RWPE2 (cell line): ENCODE measurements around the gene AKT1.

Experiments used
- ATAC-seq: fragments of 200-7000 bp; cut with Tn5 transposase; 3 replicates; pipeline ENCODE4 v1.9.1; 2021; ENCODE audit warnings: low read depth
- DNase-seq: peaks from one replicate; pipeline ENCODE4 v3.0.0-alpha.2; 2020; ENCODE audit warnings: low spot score
- H3K27ac ChIP-seq: fragments of 450-650 bp; 2 replicates; pipeline ENCODE4 v1.5.1; 2017; ENCODE audit warnings: mild to moderate bottlenecking; ENCODE audit not compliant: poor library complexity, severe bottlenecking
- H3K27me3 ChIP-seq: fragments of 250-450 bp; sonication (Bioruptor Pico); 2 replicates; pipeline ENCODE4 v1.5.1; 2021; ENCODE audit warnings: mild to moderate bottlenecking, moderate library complexity; ENCODE audit not compliant: insufficient read depth, poor library complexity, severe bottlenecking
- H3K36me3 ChIP-seq: fragments of 250-450 bp; sonication (Bioruptor Pico); 2 replicates; pipeline ENCODE4 v1.5.1; 2020; ENCODE audit warnings: low read depth, mild to moderate bottlenecking, moderate library complexity
- H3K4me1 ChIP-seq: fragments of 250-450 bp; sonication (Bioruptor Pico); 2 replicates; pipeline ENCODE4 v1.5.1; 2021; ENCODE audit warnings: mild to moderate bottlenecking, moderate library complexity; ENCODE audit not compliant: insufficient read depth, poor library complexity, severe bottlenecking
- H3K4me3 ChIP-seq: fragments of 250-450 bp; sonication (Bioruptor Pico); 2 replicates; pipeline ENCODE4 v1.5.1; 2021; ENCODE audit warnings: mild to moderate bottlenecking, moderate library complexity; ENCODE audit not compliant: severe bottlenecking
- H3K9me3 ChIP-seq: fragments of 250-450 bp; sonication (Bioruptor Pico); 2 replicates; pipeline ENCODE4 v1.5.1; 2021; ENCODE audit warnings: mild to moderate bottlenecking, moderate library complexity; ENCODE audit not compliant: severe bottlenecking
- TF ChIP-seq, protein P1 (sequence below): fragments of 450-650 bp; IDR thresholded peaks from one replicate; pipeline ENCODE4 v1.5.1; 2017; ENCODE audit warnings: mild to moderate bottlenecking, moderate library complexity; ENCODE audit not compliant: poor library complexity, severe bottlenecking

AKT1 gene

GRCh38 chr14:104787736-104788135 lies 7.8 kb downstream of the AKT1 start:
- DNase-seq (no peak), ATAC-seq (no peak)
- TF ChIP-seq, protein P1, sequence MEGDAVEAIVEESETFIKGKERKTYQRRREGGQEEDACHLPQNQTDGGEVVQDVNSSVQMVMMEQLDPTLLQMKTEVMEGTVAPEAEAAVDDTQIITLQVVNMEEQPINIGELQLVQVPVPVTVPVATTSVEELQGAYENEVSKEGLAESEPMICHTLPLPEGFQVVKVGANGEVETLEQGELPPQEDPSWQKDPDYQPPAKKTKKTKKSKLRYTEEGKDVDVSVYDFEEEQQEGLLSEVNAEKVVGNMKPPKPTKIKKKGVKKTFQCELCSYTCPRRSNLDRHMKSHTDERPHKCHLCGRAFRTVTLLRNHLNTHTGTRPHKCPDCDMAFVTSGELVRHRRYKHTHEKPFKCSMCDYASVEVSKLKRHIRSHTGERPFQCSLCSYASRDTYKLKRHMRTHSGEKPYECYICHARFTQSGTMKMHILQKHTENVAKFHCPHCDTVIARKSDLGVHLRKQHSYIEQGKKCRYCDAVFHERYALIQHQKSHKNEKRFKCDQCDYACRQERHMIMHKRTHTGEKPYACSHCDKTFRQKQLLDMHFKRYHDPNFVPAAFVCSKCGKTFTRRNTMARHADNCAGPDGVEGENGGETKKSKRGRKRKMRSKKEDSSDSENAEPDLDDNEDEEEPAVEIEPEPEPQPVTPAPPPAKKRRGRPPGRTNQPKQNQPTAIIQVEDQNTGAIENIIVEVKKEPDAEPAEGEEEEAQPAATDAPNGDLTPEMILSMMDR, result no peak
- no peaks in the 10 kb centered on the region for H3K9me3 ChIP-seq
- peaks cover 60% of the 10 kb centered on the region for H3K36me3 ChIP-seq
- no peaks in the 10 kb centered on the region for H3K27me3 ChIP-seq
- no peak overlapping the region for H3K4me3 ChIP-seq
- H3K27ac ChIP-seq, result no peak overlapping the region
- H3K4me1 ChIP-seq, result no peaks in the 10 kb centered on the region

GRCh38 chr14:104786726-104787675 lies 8.5 kb downstream of the AKT1 start:
- DNase-seq, result no peak
- no peak for ATAC-seq
- Histone ChIP-seq H3K4me3 (no peak overlapping the region), H3K9me3 (no peaks in the 10 kb centered on the region), H3K27ac (no peak overlapping the region), H3K27me3 (no peaks in the 10 kb centered on the region), H3K4me1 (no peaks in the 10 kb centered on the region), H3K36me3 (peaks cover 55% of the 10 kb centered on the region)
- TF ChIP-seq, protein P1, result no peak

- H3K36me3 ChIP-seq, result peaks cover 51% of the 10 kb centered on the region
- no peak overlapping the region for H3K4me3 ChIP-seq
- no peaks in the 10 kb centered on the region for H3K27me3 ChIP-seq
- no peak for DNase-seq
- H3K27ac ChIP-seq, result no peak overlapping the region
- no peak for ATAC-seq
- H3K9me3 ChIP-seq, result no peaks in the 10 kb centered on the region
- no peaks in the 10 kb centered on the region for H3K4me1 ChIP-seq
- TF ChIP-seq, protein P1, result no peak
Measured at GRCh38 chr14:104786091-104786586, 9.4 kb downstream of the AKT1 start.

DNA sequence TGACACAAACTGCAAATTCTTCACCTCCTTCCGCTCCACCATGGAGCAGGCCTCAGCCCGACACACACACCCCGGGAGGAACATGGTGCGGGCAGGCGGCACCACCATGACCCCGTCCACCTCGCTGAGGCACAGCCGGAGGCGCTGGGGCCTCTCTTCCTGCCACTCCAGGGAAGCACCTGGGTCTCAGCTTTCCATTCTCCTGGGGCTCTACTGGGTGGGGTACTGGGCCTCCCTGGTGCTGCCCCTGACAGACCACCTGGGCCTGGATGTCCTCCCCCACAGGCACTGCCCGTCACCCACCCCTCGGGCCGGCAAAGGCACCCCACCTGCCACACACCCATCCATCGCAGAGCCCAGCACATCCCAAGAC lies 9.9 kb downstream of the AKT1 start:
- Histone ChIP-seq H3K4me3 (no peak overlapping the region), H3K27ac (no peak overlapping the region), H3K4me1 (no peaks in the 10 kb centered on the region), H3K27me3 (no peaks in the 10 kb centered on the region), H3K36me3 (peaks cover 51% of the 10 kb centered on the region), H3K9me3 (no peaks in the 10 kb centered on the region)
- DNase-seq (no peak), ATAC-seq (no peak)
- TF ChIP-seq, protein P1, result no peak
